ENCODE results near the gene TOR1AIP1.

The TOR1AIP1 gene

DNA sequence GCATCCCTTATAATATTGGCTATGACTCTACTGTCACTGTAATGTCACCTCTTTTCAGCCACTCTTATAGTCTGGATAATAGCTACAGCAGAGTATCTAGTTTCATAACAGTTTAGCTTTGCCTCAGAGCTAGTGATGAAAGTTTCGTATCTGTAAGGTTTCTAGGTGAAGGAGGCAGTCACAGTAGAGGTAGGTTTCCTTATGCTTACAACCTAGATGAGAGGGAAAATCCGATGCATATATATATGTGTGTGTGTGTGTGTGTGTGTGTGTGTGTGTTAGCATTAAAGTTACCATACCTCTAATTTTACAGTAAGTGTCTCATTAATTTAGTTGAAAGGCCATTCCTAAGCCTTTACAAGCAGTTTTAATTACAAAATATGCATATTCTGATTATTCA is 2.3 kb upstream of the TOR1AIP1 start:
- TF ChIP-seq TAF1 (IDR thresholded peaks at IDR 0.05; ENCODE audit: low read depth, low read length) (peak; percentile 35; the same call in 1 of the 2 replicates), POU2F2 (IDR thresholded peaks at IDR 0.05; ENCODE audit: low read depth, low read length) (no peak)
- DNase-seq (ENCODE audit: insufficient read length, low spot score) (no peak), FAIRE-seq (peak; percentile 35)

DNA sequence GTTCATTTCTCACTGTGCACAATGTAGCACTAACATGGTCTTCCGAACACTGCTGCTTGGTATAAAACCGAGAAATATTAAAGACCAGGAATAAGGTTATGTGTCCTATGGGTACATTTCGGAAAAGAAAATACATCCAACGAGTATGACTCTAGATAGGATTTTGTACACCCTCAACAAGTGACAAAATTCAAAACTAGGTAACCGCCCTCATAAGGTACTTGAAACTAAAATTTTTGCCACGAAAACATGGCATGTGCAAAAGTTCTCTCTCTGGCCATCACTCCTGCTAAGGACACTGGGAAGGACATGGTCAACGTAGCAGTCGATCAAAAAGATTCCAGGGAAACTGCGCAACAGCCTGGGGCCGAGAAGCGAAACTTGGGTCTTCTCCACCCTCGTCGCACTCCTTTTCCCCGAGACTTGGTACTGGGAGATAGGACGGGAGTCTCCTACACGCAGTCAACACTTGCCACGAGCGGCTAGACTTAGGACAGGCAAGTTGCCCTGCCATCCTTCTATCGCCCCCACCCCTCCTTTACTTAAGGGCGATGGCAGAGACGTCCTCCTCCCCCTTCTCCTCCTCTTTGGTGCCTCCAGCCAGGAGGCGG is 338 bp upstream of the TOR1AIP1 start:
- no peak for DNase-seq (ENCODE audit: insufficient read length, low spot score)
- no peak for FAIRE-seq

DNA sequence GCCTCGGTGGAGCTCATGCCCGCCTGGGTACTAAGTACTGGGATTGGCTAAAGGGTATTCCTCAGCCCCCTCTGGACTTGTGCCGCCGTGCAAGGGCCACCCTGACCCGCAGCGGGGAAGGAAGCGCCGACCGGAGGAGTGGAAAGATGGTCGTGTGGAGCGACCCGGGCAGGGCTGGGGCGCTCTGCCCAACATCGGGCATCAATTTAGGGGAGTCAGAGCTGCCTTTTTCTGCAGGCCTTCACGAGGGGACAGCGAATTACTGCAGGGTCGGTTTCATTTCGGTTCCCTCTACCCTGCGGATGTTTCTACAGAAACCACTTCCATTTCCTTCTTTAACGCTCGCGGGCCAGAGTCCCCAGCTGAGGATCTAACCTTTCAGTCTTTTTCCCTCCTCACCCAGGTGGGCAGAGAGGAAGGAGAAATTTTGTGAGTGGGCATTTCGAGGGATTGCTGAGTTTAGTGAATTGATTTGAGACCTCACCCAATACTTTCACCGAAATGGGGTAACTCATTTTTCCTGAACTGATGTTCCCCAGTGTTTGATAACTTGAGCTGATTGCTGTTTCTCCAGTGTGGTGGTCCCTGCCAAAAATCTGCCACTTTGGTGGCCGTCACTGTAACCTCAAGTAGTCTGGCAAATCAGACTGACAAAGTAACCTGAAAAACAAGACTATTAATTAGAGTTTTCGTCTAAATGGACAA is 1.1 kb downstream of the TOR1AIP1 start:
- DNase-seq (ENCODE audit: insufficient read length, low spot score): no peak
- TF ChIP-seq TAF1 (IDR thresholded peaks at IDR 0.05; ENCODE audit: low read depth, low read length): no peak
- 0 out of 2 replicates have a peak, but pooled peaks have one; percentile 35 for TF ChIP-seq POLR2A (IDR thresholded peaks at IDR 0.05; ENCODE audit: low read depth, low read length)
- no peak for TF ChIP-seq PAX5 (IDR thresholded peaks at IDR 0.05; ENCODE audit: insufficient read depth, low read length, severe bottlenecking)
- peak; percentile 22 for TF ChIP-seq POLR2AphosphoS5 (IDR thresholded peaks at IDR 0.05; ENCODE audit: low read depth, low read length)
- peak; percentile 1; the same call in 1 of the 2 replicates for TF ChIP-seq POU2F2 (IDR thresholded peaks at IDR 0.05; ENCODE audit: low read depth, low read length)
- peak; percentile 49; the same call in 1 of the 2 replicates for TF ChIP-seq SPI1 (IDR thresholded peaks at IDR 0.05; ENCODE audit: low read depth, low read length)
- FAIRE-seq: no peak

More for the DNA sequence above, 338 bp upstream of the TOR1AIP1 start:
- TF ChIP-seq POLR2A (IDR thresholded peaks at IDR 0.05; ENCODE audit: low read depth, low read length): peak; percentile 56; the same call in 1 of the 2 replicates
- TF ChIP-seq POLR2AphosphoS5 (IDR thresholded peaks at IDR 0.05; ENCODE audit: low read depth, low read length): peak; percentile 62
- no peak for TF ChIP-seq TAF1 (IDR thresholded peaks at IDR 0.05; ENCODE audit: low read depth, low read length)

DNA sequence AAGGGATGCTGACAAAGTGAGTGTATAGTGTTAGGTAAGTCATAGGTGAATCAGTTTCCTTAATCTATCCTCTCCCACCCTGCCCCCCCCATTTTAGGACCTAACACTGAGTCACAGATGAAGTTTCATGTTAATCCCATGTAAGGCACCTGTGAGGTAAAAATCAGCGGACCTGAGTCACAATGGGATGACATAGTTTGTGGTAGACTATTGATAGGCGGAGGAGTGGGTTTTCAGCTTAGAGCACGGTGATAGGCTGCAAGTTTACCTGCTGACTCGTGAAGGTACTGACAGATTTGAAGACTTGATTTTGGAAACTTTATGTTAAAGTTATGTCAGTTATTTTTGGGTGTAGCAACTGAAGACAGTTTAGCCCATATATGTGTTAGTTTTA is 1.7 kb downstream of the TOR1AIP1 start:
- FAIRE-seq: peak; percentile 86
- DNase-seq (ENCODE audit: insufficient read length, low spot score): no peak
- TF ChIP-seq POU2F2 (IDR thresholded peaks at IDR 0.05; ENCODE audit: low read depth, low read length): no peak; the same call in 1 of the 2 replicates
- TF ChIP-seq PAX5 (IDR thresholded peaks at IDR 0.05; ENCODE audit: insufficient read depth, low read length, severe bottlenecking): peak; percentile 34
- TF ChIP-seq TAF1 (IDR thresholded peaks at IDR 0.05; ENCODE audit: low read depth, low read length): peak; percentile 28; the same call in 1 of the 2 replicates
- no peak for TF ChIP-seq POLR2AphosphoS5 (IDR thresholded peaks at IDR 0.05; ENCODE audit: low read depth, low read length)
- TF ChIP-seq SPI1 (IDR thresholded peaks at IDR 0.05; ENCODE audit: low read depth, low read length): no peak
- no peak for TF ChIP-seq POLR2A (IDR thresholded peaks at IDR 0.05; ENCODE audit: low read depth, low read length)

DNA sequence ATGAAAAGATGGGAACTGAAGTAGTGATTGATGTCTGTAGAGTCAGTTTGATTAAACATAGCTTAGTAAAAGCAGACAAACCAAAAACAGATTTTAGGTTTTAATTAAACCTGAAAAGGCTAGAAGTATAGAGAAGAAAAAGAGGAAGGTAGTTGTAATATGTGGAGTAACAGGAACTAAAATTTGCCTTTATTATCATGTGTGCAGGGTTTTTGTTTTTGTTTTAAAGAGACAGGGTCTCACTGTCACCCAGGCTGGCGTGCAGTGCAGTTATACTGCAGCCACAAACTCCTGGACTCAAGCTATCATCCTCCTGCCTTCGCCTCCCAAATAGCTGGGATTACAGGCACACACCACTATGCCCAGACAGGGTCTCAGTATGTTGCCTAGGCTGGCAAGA is 6.0 kb downstream of the TOR1AIP1 start:
- no peak for DNase-seq (ENCODE audit: insufficient read length, low spot score)
- TF ChIP-seq TAF1 (IDR thresholded peaks at IDR 0.05; ENCODE audit: low read depth, low read length): no peak
- no peak for TF ChIP-seq POU2F2 (IDR thresholded peaks at IDR 0.05; ENCODE audit: low read depth, low read length)
- TF ChIP-seq POLR2A (IDR thresholded peaks at IDR 0.05; ENCODE audit: low read depth, low read length): no peak
- TF ChIP-seq SPI1 (IDR thresholded peaks at IDR 0.05; ENCODE audit: low read depth, low read length): no peak
- TF ChIP-seq PAX5 (IDR thresholded peaks at IDR 0.05; ENCODE audit: insufficient read depth, low read length, severe bottlenecking): no peak
- no peak for TF ChIP-seq POLR2AphosphoS5 (IDR thresholded peaks at IDR 0.05; ENCODE audit: low read depth, low read length)
- FAIRE-seq: peak; percentile 83

DNA sequence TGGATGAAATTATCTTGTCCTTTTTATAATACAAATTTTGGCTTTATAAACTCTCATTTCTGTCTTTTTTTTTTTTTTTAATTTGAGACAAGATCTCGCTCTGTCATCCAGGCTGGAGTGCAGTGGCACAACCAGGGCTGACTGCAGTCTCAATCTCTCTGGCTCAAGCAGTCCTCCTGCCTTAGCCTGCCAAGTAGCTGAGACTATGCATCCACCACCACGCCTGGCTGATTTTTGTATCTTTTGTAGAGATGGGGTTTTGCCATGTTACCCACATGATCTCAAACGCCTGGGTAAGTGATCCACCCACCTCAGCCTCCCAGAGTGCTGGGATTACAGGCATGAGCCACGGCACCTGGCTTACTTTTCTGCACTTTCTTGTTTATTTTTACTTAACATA is 7.5 kb downstream of the TOR1AIP1 start:
- no peak for TF ChIP-seq TAF1 (IDR thresholded peaks at IDR 0.05; ENCODE audit: low read depth, low read length)
- no peak for TF ChIP-seq PAX5 (IDR thresholded peaks at IDR 0.05; ENCODE audit: insufficient read depth, low read length, severe bottlenecking)
- TF ChIP-seq SPI1 (IDR thresholded peaks at IDR 0.05; ENCODE audit: low read depth, low read length): no peak
- no peak for TF ChIP-seq POLR2AphosphoS5 (IDR thresholded peaks at IDR 0.05; ENCODE audit: low read depth, low read length)
- no peak for TF ChIP-seq POU2F2 (IDR thresholded peaks at IDR 0.05; ENCODE audit: low read depth, low read length)
- no peak for TF ChIP-seq POLR2A (IDR thresholded peaks at IDR 0.05; ENCODE audit: low read depth, low read length)
- DNase-seq (ENCODE audit: insufficient read length, low spot score) (no peak), FAIRE-seq (no peak)

DNA sequence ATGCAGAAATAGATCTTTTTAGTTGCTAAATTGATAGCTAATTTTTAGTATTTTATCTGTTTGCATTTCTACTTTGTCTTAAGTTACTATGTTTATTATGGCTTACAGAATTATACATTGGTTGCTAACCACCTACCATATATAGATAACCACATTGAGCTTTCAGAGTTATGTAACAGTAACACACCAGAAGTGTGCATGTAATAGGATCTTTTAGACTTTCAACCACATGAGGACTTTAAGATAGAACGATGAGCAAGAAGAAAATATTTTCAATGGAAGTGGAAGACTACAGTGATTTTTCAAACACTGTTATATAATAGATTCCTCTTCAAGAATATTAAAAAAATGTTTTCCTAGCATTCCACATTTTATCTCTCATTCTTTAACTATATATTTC is 28.8 kb downstream of the TOR1AIP1 start:
- DNase-seq (ENCODE audit: insufficient read length, low spot score) (no peak), FAIRE-seq (no peak)
- TF ChIP-seq POU2F2 (IDR thresholded peaks at IDR 0.05; ENCODE audit: low read depth, low read length) (no peak), TAF1 (IDR thresholded peaks at IDR 0.05; ENCODE audit: low read depth, low read length) (no peak), SPI1 (IDR thresholded peaks at IDR 0.05; ENCODE audit: low read depth, low read length) (no peak), POLR2A (IDR thresholded peaks at IDR 0.05; ENCODE audit: low read depth, low read length) (no peak), PAX5 (IDR thresholded peaks at IDR 0.05; ENCODE audit: insufficient read depth, low read length, severe bottlenecking) (no peak)

DNA sequence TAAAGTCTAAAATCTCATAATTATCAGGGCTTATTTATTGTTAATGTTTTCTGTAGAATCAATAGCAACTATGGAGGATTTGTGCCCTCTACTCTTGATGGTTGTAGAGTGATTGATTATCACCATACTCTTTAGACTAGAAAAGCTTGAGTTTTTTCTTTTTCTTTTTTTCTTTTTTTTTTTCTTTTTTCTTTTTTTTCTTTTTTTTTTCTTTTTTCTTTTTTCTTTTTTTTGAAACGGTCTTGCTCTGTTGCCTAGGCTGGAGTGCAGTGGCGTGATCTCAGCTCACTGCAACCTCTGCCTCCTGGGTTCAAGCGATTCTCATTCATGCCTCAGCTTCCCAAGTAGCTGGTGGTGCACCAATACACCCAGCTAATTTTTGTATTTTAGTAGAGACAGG is 29.7 kb downstream of the TOR1AIP1 start:
- no peak for DNase-seq (ENCODE audit: insufficient read length, low spot score)
- FAIRE-seq: no peak
- TF ChIP-seq POU2F2 (IDR thresholded peaks at IDR 0.05; ENCODE audit: low read depth, low read length) (no peak), POLR2A (IDR thresholded peaks at IDR 0.05; ENCODE audit: low read depth, low read length) (no peak), PAX5 (IDR thresholded peaks at IDR 0.05; ENCODE audit: insufficient read depth, low read length, severe bottlenecking) (no peak), TAF1 (IDR thresholded peaks at IDR 0.05; ENCODE audit: low read depth, low read length) (no peak), SPI1 (IDR thresholded peaks at IDR 0.05; ENCODE audit: low read depth, low read length) (no peak), POLR2AphosphoS5 (IDR thresholded peaks at IDR 0.05; ENCODE audit: low read depth, low read length) (no peak)

DNA sequence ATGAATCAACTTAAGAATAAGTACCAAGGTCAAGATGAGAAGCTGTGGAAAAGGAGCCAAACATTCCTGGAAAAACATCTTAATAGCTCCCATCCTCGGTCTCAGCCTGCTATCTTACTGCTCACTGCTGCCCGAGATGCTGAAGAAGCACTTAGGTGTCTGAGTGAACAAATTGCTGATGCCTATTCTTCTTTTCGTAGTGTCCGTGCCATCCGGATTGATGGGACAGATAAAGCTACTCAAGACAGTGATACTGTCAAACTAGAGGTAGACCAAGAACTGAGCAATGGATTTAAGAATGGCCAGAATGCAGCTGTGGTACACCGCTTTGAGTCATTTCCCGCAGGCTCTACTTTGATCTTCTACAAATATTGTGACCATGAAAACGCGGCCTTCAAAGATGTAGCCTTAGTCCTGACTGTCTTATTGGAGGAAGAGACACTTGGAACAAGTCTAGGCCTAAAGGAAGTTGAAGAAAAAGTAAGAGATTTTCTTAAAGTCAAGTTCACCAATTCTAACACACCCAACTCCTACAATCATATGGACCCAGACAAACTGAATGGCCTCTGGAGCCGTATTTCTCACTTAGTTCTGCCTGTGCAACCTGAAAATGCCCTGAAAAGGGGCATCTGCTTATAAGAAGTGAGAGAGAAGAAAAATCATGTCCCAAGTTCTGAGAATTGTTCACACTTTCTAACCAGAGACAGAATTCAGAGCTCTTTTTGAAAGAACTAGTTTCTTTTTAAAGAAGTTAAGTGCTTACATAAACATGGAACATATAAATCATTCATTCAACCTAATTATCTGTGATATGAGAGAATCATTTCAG is 35.7 kb downstream of the TOR1AIP1 start:
- no peak for DNase-seq (ENCODE audit: insufficient read length, low spot score)
- no peak for TF ChIP-seq POLR2A (IDR thresholded peaks at IDR 0.05; ENCODE audit: low read depth, low read length)
- no peak for TF ChIP-seq POLR2AphosphoS5 (IDR thresholded peaks at IDR 0.05; ENCODE audit: low read depth, low read length)
- TF ChIP-seq SPI1 (IDR thresholded peaks at IDR 0.05; ENCODE audit: low read depth, low read length): no peak
- TF ChIP-seq POU2F2 (IDR thresholded peaks at IDR 0.05; ENCODE audit: low read depth, low read length): no peak
- no peak for TF ChIP-seq PAX5 (IDR thresholded peaks at IDR 0.05; ENCODE audit: insufficient read depth, low read length, severe bottlenecking)
- TF ChIP-seq TAF1 (IDR thresholded peaks at IDR 0.05; ENCODE audit: low read depth, low read length): no peak
- FAIRE-seq: no peak
